HG02884 (cell line): Measurements from ENCODE around the gene STC2.
"Not testable (repeated sequence)": the region's sequence is repeated elsewhere in the genome, so short reads cannot be mapped to it uniquely, and the experiment has no call there.

ENCODE experiments used
- ATAC-seq: cut with Tn5 transposase; IDR thresholded peaks from one replicate; pipeline ENCODE4 v1.9.1; 2021; ENCODE audit warnings: mild to moderate bottlenecking, moderate library complexity; ENCODE audit not compliant: unreplicated experiment

Gene STC2

GRCh38 chr5:173296737-173297676 lies 31.2 kb downstream of the STC2 start:
- ATAC-seq: no peak

GRCh38 chr5:173295796-173296195 lies 32.4 kb downstream of the STC2 start:
- ATAC-seq: no peak

- no peak for ATAC-seq
These were observed 33.4 kb downstream of the STC2 start for GRCh38 chr5:173294673-173295320.

GRCh38 chr5:173293817-173294672 lies 34.2 kb downstream of the STC2 start:
- ATAC-seq: peak; percentile 82

GRCh38 chr5:173291722-173292658 lies 36.2 kb downstream of the STC2 start:
- no peak for ATAC-seq

GRCh38 chr5:173290477-173291131 lies 37.6 kb downstream of the STC2 start:
- ATAC-seq: no peak

- no peak for ATAC-seq
These were observed 38.8 kb downstream of the STC2 start for GRCh38 chr5:173289372-173289771.

- ATAC-seq: no peak
These were observed 39.6 kb downstream of the STC2 start for GRCh38 chr5:173288632-173289031.

GRCh38 chr5:173287086-173287485 lies 41.1 kb downstream of the STC2 start:
- no peak for ATAC-seq

GRCh38 chr5:173284343-173284958 lies 43.8 kb downstream of the STC2 start:
- not testable (repeated sequence) for ATAC-seq

- ATAC-seq: peak; percentile 84
These were observed 44.6 kb downstream of the STC2 start for GRCh38 chr5:173283318-173284288.

GRCh38 chr5:173282916-173283315 lies 45.3 kb downstream of the STC2 start:
- ATAC-seq: no peak

GRCh38 chr5:173281910-173282309 lies 46.3 kb downstream of the STC2 start:
- no peak for ATAC-seq

- ATAC-seq: no peak
These were observed 49.0 kb downstream of the STC2 start for GRCh38 chr5:173279166-173279565.

GRCh38 chr5:173278641-173279040 lies 49.6 kb downstream of the STC2 start:
- ATAC-seq: no peak

GRCh38 chr5:173278172-173278571 lies 50.0 kb downstream of the STC2 start:
- no peak for ATAC-seq

- no peak for ATAC-seq
These were observed 53.4 kb downstream of the STC2 start for GRCh38 chr5:173274771-173275170.

- no peak for ATAC-seq
These were observed 56.8 kb downstream of the STC2 start for GRCh38 chr5:173271419-173271818.
